DND-41 (cell line): ENCODE results near the gene IGSF21.

Source experiments
- ATAC-seq: fragments of 200-7000 bp; cut with Tn5 transposase; 3 replicates; pipeline ENCODE4 v1.9.1; 2021; ENCODE audit warnings: low read depth; ENCODE audit not compliant: insufficient read depth
- DNase-seq: peaks from one replicate; pipeline ENCODE4 v3.0.0-alpha.2; 2020
- H2AFZ ChIP-seq: 2 replicates; pipeline ENCODE4 v1.6.0; 2012; ENCODE audit warnings: low read depth, low read length
- H3K27ac ChIP-seq: 2 replicates; pipeline ENCODE4 v1.5.1; 2012; ENCODE audit warnings: low read length, inconsistent platforms
- H3K27me3 ChIP-seq: fragments of 200-600 bp; sonication (generic); 2 replicates; pipeline ENCODE4 v1.6.0; 2012; ENCODE audit warnings: low read length, mild to moderate bottlenecking, inconsistent platforms; ENCODE audit not compliant: insufficient read depth, poor library complexity
- H3K36me3 ChIP-seq: 2 replicates; pipeline ENCODE4 v1.5.1; 2012; ENCODE audit warnings: low read length, inconsistent platforms; ENCODE audit not compliant: insufficient read depth
- H3K4me1 ChIP-seq: 2 replicates; pipeline ENCODE4 v1.5.1; 2012; ENCODE audit warnings: mild to moderate bottlenecking, low read length; ENCODE audit not compliant: insufficient read depth
- H3K4me2 ChIP-seq: 2 replicates; pipeline ENCODE4 v1.6.0; 2012; ENCODE audit warnings: mild to moderate bottlenecking, moderate library complexity, low read length, inconsistent platforms; ENCODE audit not compliant: insufficient read depth
- H3K4me3 ChIP-seq, 2 experiments: fragments of 200-600 bp in 1 of 2; shearing (Covaris generic) in 1 of 2; 2 replicates each; pipeline ENCODE4 v1.5.1; 2012 to 2016; ENCODE audit warnings: inconsistent platforms in 2 of 2, low read length in 2 of 2, mild to moderate bottlenecking in 2 of 2, low read depth in 1 of 2, moderate library complexity in 1 of 2
- H3K79me2 ChIP-seq: 2 replicates; pipeline ENCODE4 v1.6.0; 2012; ENCODE audit warnings: low read length, inconsistent platforms; ENCODE audit not compliant: insufficient read depth
- H3K9ac ChIP-seq: 2 replicates; pipeline ENCODE4 v1.6.0; 2012; ENCODE audit warnings: low read depth, mild to moderate bottlenecking, inconsistent platforms, low read length, moderate library complexity
- H3K9me3 ChIP-seq: 2 replicates; pipeline ENCODE4 v1.5.1; 2012; ENCODE audit warnings: low read length, moderate library complexity, mild to moderate bottlenecking, inconsistent platforms; ENCODE audit not compliant: insufficient read depth, severe bottlenecking
- H4K20me1 ChIP-seq: 2 replicates; pipeline ENCODE4 v1.6.0; 2012; ENCODE audit warnings: low read length; ENCODE audit not compliant: insufficient read depth
- CTCF ChIP-seq: IDR thresholded peaks from 2 replicates; pipeline ENCODE4 v1.5.1; 2012; ENCODE audit warnings: borderline replicate concordance, low read length, moderate library complexity, mild to moderate bottlenecking; ENCODE audit not compliant: poor library complexity, severe bottlenecking; ENCODE audit errors: extremely low read depth
- EZH2 ChIP-seq: IDR thresholded peaks from 3 replicates; pipeline ENCODE4 v1.6.1; 2012; ENCODE audit warnings: borderline replicate concordance, low read depth, mild to moderate bottlenecking, moderate library complexity, low read length, inconsistent platforms; ENCODE audit not compliant: severe bottlenecking

Gene IGSF21

GRCh38 chr1:18422076-18422777 is 314.6 kb downstream of the IGSF21 start:
- DNase-seq (no peak), ATAC-seq (no peak)
- H3K9ac ChIP-seq, result no peak overlapping the region
- no peaks in the 10 kb centered on the region for H3K9me3 ChIP-seq
- no peak overlapping the region for H3K4me2 ChIP-seq
- H3K27ac ChIP-seq, result no peak overlapping the region
- no peaks in the 10 kb centered on the region for H3K27me3 ChIP-seq
- no peaks in the 10 kb centered on the region for H3K79me2 ChIP-seq
- no peak overlapping the region for H2AFZ ChIP-seq
- H4K20me1 ChIP-seq, result no peaks in the 10 kb centered on the region
- H3K4me1 ChIP-seq, result no peaks in the 10 kb centered on the region
- TF ChIP-seq CTCF, result no peak
- no peak for TF ChIP-seq EZH2
- no peaks in the 10 kb centered on the region for H3K36me3 ChIP-seq
- H3K4me3 ChIP-seq, result no peak overlapping the region

GRCh38 chr1:18422954-18423353 is 315.4 kb downstream of the IGSF21 start:
- H3K27ac ChIP-seq, result no peak overlapping the region
- ATAC-seq (no peak), DNase-seq (no peak)
- no peak overlapping the region for H2AFZ ChIP-seq
- H4K20me1 ChIP-seq, result no peaks in the 10 kb centered on the region
- H3K4me1 ChIP-seq, result no peaks in the 10 kb centered on the region
- H3K27me3 ChIP-seq, result no peaks in the 10 kb centered on the region
- H3K4me2 ChIP-seq, result no peak overlapping the region
- H3K4me3 ChIP-seq, result no peak overlapping the region
- H3K9me3 ChIP-seq, result no peaks in the 10 kb centered on the region
- H3K9ac ChIP-seq, result no peak overlapping the region
- no peaks in the 10 kb centered on the region for H3K36me3 ChIP-seq
- no peaks in the 10 kb centered on the region for H3K79me2 ChIP-seq
- TF ChIP-seq EZH2, result no peak
- TF ChIP-seq CTCF, result no peak

- Histone ChIP-seq H3K79me2 (no peaks in the 10 kb centered on the region), H3K27me3 (no peaks in the 10 kb centered on the region), H3K4me2 (no peak overlapping the region), H3K27ac (no peak overlapping the region), H2AFZ (no peak overlapping the region), H3K36me3 (no peaks in the 10 kb centered on the region), H3K9ac (no peak overlapping the region), H3K4me1 (no peaks in the 10 kb centered on the region), H4K20me1 (no peaks in the 10 kb centered on the region), H3K4me3 (no peak overlapping the region), H3K9me3 (no peaks in the 10 kb centered on the region)
- ATAC-seq (no peak), DNase-seq (no peak)
- TF ChIP-seq CTCF (no peak), EZH2 (no peak)
These were observed 319.0 kb downstream of the IGSF21 start for GRCh38 chr1:18426580-18426979.
